Measurements from ENCODE around the gene LRRC7. TPM values are rescaled to one million over a fixed set of nuclear protein-coding genes. Genes with fewer than 3 reads are reported as not detected.
A peak's percentile ranks its signal among the peaks of the same experiment; 100 is the strongest.

The LRRC7 gene
- total and polyA plus RNA-seq, 2 donors (not counting 1 experiment from before 2014, with no cell fraction given) = 0.03 TPM; not detected in 1

DNA sequence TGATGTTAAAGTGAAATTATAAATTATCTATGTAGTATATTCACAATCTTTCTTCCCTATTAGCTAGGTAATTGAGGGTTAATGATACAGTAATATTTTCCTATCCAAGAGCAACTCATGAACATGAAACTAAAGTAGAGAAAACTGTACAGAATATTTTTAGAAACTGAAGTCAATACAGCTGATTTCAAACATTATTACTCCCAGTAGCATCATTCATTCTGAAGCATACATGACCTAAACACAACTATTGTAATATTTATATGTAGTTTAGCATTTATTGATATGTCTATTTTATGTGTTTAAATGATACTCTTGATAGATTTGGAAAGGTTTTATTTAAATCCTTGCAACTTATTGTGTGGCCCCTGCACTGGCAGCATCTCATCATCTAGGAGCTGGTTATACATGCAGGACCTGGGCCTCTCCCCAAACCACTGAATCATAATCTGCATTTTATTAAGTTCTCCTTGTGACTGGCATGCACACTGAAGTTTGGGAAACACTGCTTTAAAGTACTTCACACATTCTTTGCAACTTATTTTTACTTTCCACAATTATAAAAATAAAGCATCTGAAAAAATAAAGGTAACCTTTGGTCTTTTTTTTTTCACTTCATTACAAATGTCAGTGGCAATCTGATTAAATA, 437.8 kb downstream of the LRRC7 start:
- no peaks in the 10 kb centered on the region for H3K4me1 ChIP-seq (ENCODE audit: control insufficient read depth, extremely low read depth, insufficient read depth, low read length)
- H3K36me3 ChIP-seq (ENCODE audit: control insufficient read depth, insufficient read depth, low read length) = no peaks in the 10 kb centered on the region
- H4K20me1 ChIP-seq (ENCODE audit: control insufficient read depth, extremely low read depth, insufficient read depth, low read length) = no peaks in the 10 kb centered on the region
- no peak overlapping the region for H2AFZ ChIP-seq (ENCODE audit: low read length)
- DNase-seq (ENCODE audit: low read depth in 2 of 2) = no peak
- no peaks in the 10 kb centered on the region for H3K79me2 ChIP-seq (ENCODE audit: control insufficient read depth, insufficient read depth, low read length)
- H3K9ac ChIP-seq (ENCODE audit: insufficient read depth, low read length) = no peak overlapping the region
- no peaks in the 10 kb centered on the region for H3K9me3 ChIP-seq (ENCODE audit: control insufficient read depth, insufficient read depth, low read depth, low read length)
- no peaks in the 10 kb centered on the region for H3K27me3 ChIP-seq (ENCODE audit: control insufficient read depth, insufficient read depth, low read length)
- H3K4me2 ChIP-seq (ENCODE audit: extremely low read depth, insufficient read depth, low read length) = no peak overlapping the region
- H3K27ac ChIP-seq (ENCODE audit: insufficient read depth, low read length) = no peak overlapping the region
- no peak overlapping the region for H3K4me3 ChIP-seq (replicated peaks in 1 of 4; ENCODE audit: control extremely low read depth in 1 of 4, insufficient read depth in 1 of 4, low read depth in 3 of 4, low read length in 4 of 4)
- TF ChIP-seq, protein P1, sequence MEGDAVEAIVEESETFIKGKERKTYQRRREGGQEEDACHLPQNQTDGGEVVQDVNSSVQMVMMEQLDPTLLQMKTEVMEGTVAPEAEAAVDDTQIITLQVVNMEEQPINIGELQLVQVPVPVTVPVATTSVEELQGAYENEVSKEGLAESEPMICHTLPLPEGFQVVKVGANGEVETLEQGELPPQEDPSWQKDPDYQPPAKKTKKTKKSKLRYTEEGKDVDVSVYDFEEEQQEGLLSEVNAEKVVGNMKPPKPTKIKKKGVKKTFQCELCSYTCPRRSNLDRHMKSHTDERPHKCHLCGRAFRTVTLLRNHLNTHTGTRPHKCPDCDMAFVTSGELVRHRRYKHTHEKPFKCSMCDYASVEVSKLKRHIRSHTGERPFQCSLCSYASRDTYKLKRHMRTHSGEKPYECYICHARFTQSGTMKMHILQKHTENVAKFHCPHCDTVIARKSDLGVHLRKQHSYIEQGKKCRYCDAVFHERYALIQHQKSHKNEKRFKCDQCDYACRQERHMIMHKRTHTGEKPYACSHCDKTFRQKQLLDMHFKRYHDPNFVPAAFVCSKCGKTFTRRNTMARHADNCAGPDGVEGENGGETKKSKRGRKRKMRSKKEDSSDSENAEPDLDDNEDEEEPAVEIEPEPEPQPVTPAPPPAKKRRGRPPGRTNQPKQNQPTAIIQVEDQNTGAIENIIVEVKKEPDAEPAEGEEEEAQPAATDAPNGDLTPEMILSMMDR (conservative IDR thresholded peaks at IDR 0.05 in 1 of 2, IDR thresholded peaks at IDR 0.05 in 1 of 2; ENCODE audit: low read depth in 1 of 2, low read length in 2 of 2) = no peak
- no peak for TF ChIP-seq EZH2 (IDR thresholded peaks at IDR 0.05; ENCODE audit: low read length, missing control alignments)

DNA sequence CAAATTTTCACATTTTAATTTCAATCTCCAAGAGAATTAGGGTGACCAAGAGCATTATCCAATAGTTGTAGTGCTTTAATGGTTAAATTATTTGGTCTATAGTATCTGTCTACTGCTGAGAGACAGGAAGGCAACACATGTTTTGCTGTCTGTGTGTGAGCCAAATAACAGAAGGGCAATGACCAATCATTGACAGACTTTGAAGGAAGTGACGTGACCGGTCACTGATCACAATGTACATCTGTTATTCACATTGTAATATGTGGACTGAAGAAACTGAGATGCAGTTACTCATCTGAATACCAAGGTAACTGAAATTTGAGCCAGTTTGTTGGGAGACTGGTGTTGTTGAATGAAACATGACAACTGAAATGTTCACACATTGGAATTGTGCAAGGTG, 440.9 kb downstream of the LRRC7 start:
- Histone ChIP-seq H3K9me3 (ENCODE audit: control insufficient read depth, insufficient read depth, low read depth, low read length) (no peaks in the 10 kb centered on the region), H4K20me1 (ENCODE audit: control insufficient read depth, extremely low read depth, insufficient read depth, low read length) (no peaks in the 10 kb centered on the region), H3K36me3 (ENCODE audit: control insufficient read depth, insufficient read depth, low read length) (no peaks in the 10 kb centered on the region), H3K9ac (ENCODE audit: insufficient read depth, low read length) (no peak overlapping the region), H2AFZ (ENCODE audit: low read length) (no peak overlapping the region), H3K4me2 (ENCODE audit: extremely low read depth, insufficient read depth, low read length) (no peak overlapping the region), H3K4me1 (ENCODE audit: control insufficient read depth, extremely low read depth, insufficient read depth, low read length) (no peaks in the 10 kb centered on the region), H3K27me3 (ENCODE audit: control insufficient read depth, insufficient read depth, low read length) (no peaks in the 10 kb centered on the region), H3K27ac (ENCODE audit: insufficient read depth, low read length) (no peak overlapping the region), H3K79me2 (ENCODE audit: control insufficient read depth, insufficient read depth, low read length) (no peaks in the 10 kb centered on the region), H3K4me3 (replicated peaks in 1 of 4; ENCODE audit: control extremely low read depth in 1 of 4, insufficient read depth in 1 of 4, low read depth in 3 of 4, low read length in 4 of 4) (no peak overlapping the region)
- TF ChIP-seq, protein P1 (conservative IDR thresholded peaks at IDR 0.05 in 1 of 2, IDR thresholded peaks at IDR 0.05 in 1 of 2; ENCODE audit: low read depth in 1 of 2, low read length in 2 of 2) = no peak
- TF ChIP-seq EZH2 (IDR thresholded peaks at IDR 0.05; ENCODE audit: low read length, missing control alignments) = no peak
- no peak for DNase-seq (ENCODE audit: low read depth in 2 of 2)

DNA sequence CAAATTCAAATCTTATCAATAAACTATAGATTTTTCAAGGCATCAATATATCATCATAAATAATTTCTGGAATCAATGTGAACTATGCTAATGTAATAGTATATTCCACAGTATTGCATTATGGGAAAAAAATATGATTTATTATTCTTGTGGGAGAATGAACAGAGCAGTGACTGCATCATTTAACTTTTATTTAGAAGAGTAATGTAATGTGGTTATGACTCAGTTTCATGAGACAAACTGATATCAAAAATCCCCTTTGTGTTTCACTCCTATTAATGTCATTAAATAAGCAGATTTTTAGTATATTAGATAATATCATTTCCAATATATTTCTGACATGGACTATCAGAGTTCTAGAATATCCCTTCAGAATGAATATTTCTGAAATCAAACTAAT, 450.0 kb downstream of the LRRC7 start:
- Histone ChIP-seq H3K9me3 (ENCODE audit: control insufficient read depth, insufficient read depth, low read depth, low read length) (no peaks in the 10 kb centered on the region), H4K20me1 (ENCODE audit: control insufficient read depth, extremely low read depth, insufficient read depth, low read length) (no peaks in the 10 kb centered on the region), H3K4me1 (ENCODE audit: control insufficient read depth, extremely low read depth, insufficient read depth, low read length) (no peaks in the 10 kb centered on the region), H3K9ac (ENCODE audit: insufficient read depth, low read length) (no peak overlapping the region), H3K27me3 (ENCODE audit: control insufficient read depth, insufficient read depth, low read length) (no peaks in the 10 kb centered on the region), H3K36me3 (ENCODE audit: control insufficient read depth, insufficient read depth, low read length) (no peaks in the 10 kb centered on the region), H3K27ac (ENCODE audit: insufficient read depth, low read length) (no peak overlapping the region), H3K4me3 (replicated peaks in 1 of 4; ENCODE audit: control extremely low read depth in 1 of 4, insufficient read depth in 1 of 4, low read depth in 3 of 4, low read length in 4 of 4) (no peak overlapping the region), H2AFZ (ENCODE audit: low read length) (no peak overlapping the region), H3K4me2 (ENCODE audit: extremely low read depth, insufficient read depth, low read length) (no peak overlapping the region), H3K79me2 (ENCODE audit: control insufficient read depth, insufficient read depth, low read length) (no peaks in the 10 kb centered on the region)
- DNase-seq (ENCODE audit: low read depth in 2 of 2) = peak; percentile 19 to 43
- TF ChIP-seq EZH2 (IDR thresholded peaks at IDR 0.05; ENCODE audit: low read length, missing control alignments) = no peak
- TF ChIP-seq, protein P1 (conservative IDR thresholded peaks at IDR 0.05 in 1 of 2, IDR thresholded peaks at IDR 0.05 in 1 of 2; ENCODE audit: low read depth in 1 of 2, low read length in 2 of 2) = no peak

Data from fibroblast of lung (primary cell).